GM19193 (cell line): ENCODE measurements around the gene UQCC5.

Experiments used
- POLR2A ChIP-seq: IDR thresholded peaks from 4 replicates; pipeline ENCODE4 v1.6.1; 2011; ENCODE audit not compliant: insufficient read depth, insufficient read length; ENCODE audit errors: extremely low read depth

Gene UQCC5

GRCh38 chr3:52557011-52557960 lies 20.9 kb downstream of the UQCC5 start:
- no peak for TF ChIP-seq POLR2A

GRCh38 chr3:52558436-52558835 lies 22.0 kb downstream of the UQCC5 start:
- TF ChIP-seq POLR2A = no peak

GRCh38 chr3:52561028-52561747 lies 24.8 kb downstream of the UQCC5 start:
- TF ChIP-seq POLR2A = no peak

GRCh38 chr3:52563984-52564383 lies 27.6 kb downstream of the UQCC5 start:
- TF ChIP-seq POLR2A = no peak

GRCh38 chr3:52568069-52568468 lies 31.7 kb downstream of the UQCC5 start:
- no peak for TF ChIP-seq POLR2A

GRCh38 chr3:52570076-52570475 lies 33.7 kb downstream of the UQCC5 start:
- no peak for TF ChIP-seq POLR2A

GRCh38 chr3:52572221-52572620 lies 35.8 kb downstream of the UQCC5 start:
- TF ChIP-seq POLR2A = no peak

GRCh38 chr3:52574056-52574965 lies 37.9 kb downstream of the UQCC5 start:
- TF ChIP-seq POLR2A = no peak
